ENCODE measurements around the gene AKAP5. TPM values are rescaled to one million over a fixed set of nuclear protein-coding genes. Genes with fewer than 3 reads are reported as not detected.

Gene AKAP5
- total and polyA plus RNA-seq, 4 donors, result 0.15 to 1.8 (median 1.2) TPM

GRCh38 chr14:64478634-64479250, 13.4 kb downstream of the AKAP5 start:
- H3K4me1 ChIP-seq (ENCODE audit: control insufficient read depth in 5 of 5, insufficient read depth in 5 of 5, low read length in 5 of 5), result peaks cover 0 to 3% (median 0%) of the 10 kb centered on the region in 5 donors
- H3K36me3 ChIP-seq (ENCODE audit: control insufficient read depth in 4 of 4, insufficient read depth in 4 of 4, low read length in 4 of 4), result peaks cover 0 to 4% (median 0%) of the 10 kb centered on the region in 4 donors
- peak in 2 of 3 donors; percentile 59 to 64 for DNase-seq
- H3K27ac ChIP-seq (ENCODE audit: low read depth in 1 of 2, low read length in 1 of 2), result no peak overlapping the region
- no peaks in the 10 kb centered on the region for H3K9me3 ChIP-seq (ENCODE audit: control insufficient read depth in 4 of 4, insufficient read depth in 3 of 4, low read length in 3 of 4)
- H3K9ac ChIP-seq (ENCODE audit: insufficient read depth in 1 of 2, low read length in 2 of 2), result no peak overlapping the region
- no peak overlapping the region for H3K4me3 ChIP-seq
- H3K27me3 ChIP-seq (ENCODE audit: control insufficient read depth in 3 of 3, insufficient read depth in 3 of 3, low read length in 2 of 3), result no peaks in the 10 kb centered on the region
- ATAC-seq (ENCODE audit: insufficient read depth, low FRiP score), result no peak
- TF ChIP-seq CTCF (IDR thresholded peaks at IDR 0.05; ENCODE audit: control extremely low read depth, extremely low read depth), result peak; percentile 17

GRCh38 chr14:64488590-64489099, 23.3 kb downstream of the AKAP5 start:
- H3K9ac ChIP-seq (ENCODE audit: insufficient read depth in 1 of 2, low read length in 2 of 2), result no peak overlapping the region
- no peaks in the 10 kb centered on the region for H3K9me3 ChIP-seq (ENCODE audit: control insufficient read depth in 4 of 4, insufficient read depth in 3 of 4, low read length in 3 of 4)
- H3K27ac ChIP-seq (ENCODE audit: low read depth in 1 of 2, low read length in 1 of 2), result no peak overlapping the region
- TF ChIP-seq CTCF (IDR thresholded peaks at IDR 0.05; ENCODE audit: control extremely low read depth, extremely low read depth), result no peak
- H3K36me3 ChIP-seq (ENCODE audit: control insufficient read depth in 4 of 4, insufficient read depth in 4 of 4, low read length in 4 of 4), result peaks cover 11 to 17% (median 14%) of the 10 kb centered on the region in 4 donors
- ATAC-seq (ENCODE audit: insufficient read depth, low FRiP score) (no peak), DNase-seq (no peak)
- no peak overlapping the region for H3K4me3 ChIP-seq
- peaks cover 0 to 3% (median 0%) of the 10 kb centered on the region in 5 donors for H3K4me1 ChIP-seq (ENCODE audit: control insufficient read depth in 5 of 5, insufficient read depth in 5 of 5, low read length in 5 of 5)
- 77 to 99% methylated on average over 5 of the region's 5 CpGs for WGBS, 2 donors
- H3K27me3 ChIP-seq (ENCODE audit: control insufficient read depth in 3 of 3, insufficient read depth in 3 of 3, low read length in 2 of 3), result no peaks in the 10 kb centered on the region

GRCh38 chr14:64491637-64492036, 26.3 kb downstream of the AKAP5 start:
- Histone ChIP-seq H3K9ac (ENCODE audit: insufficient read depth in 1 of 2, low read length in 2 of 2) (no peak overlapping the region), H3K36me3 (ENCODE audit: control insufficient read depth in 4 of 4, insufficient read depth in 4 of 4, low read length in 4 of 4) (peaks cover 11 to 15% (median 14%) of the 10 kb centered on the region in 4 donors), H3K4me1 (ENCODE audit: control insufficient read depth in 5 of 5, insufficient read depth in 5 of 5, low read length in 5 of 5) (peaks cover 0 to 4% (median 0%) of the 10 kb centered on the region in 5 donors), H3K27me3 (ENCODE audit: control insufficient read depth in 3 of 3, insufficient read depth in 3 of 3, low read length in 2 of 3) (no peaks in the 10 kb centered on the region), H3K4me3 (no peak overlapping the region), H3K27ac (ENCODE audit: low read depth in 1 of 2, low read length in 1 of 2) (no peak overlapping the region), H3K9me3 (ENCODE audit: control insufficient read depth in 4 of 4, insufficient read depth in 3 of 4, low read length in 3 of 4) (no peaks in the 10 kb centered on the region)
- DNase-seq (no peak), ATAC-seq (ENCODE audit: insufficient read depth, low FRiP score) (no peak)
- 93 to 98% methylated on average over 2 of the region's 2 CpGs for WGBS, 2 donors
- no peak for TF ChIP-seq CTCF (IDR thresholded peaks at IDR 0.05; ENCODE audit: control extremely low read depth, extremely low read depth)
